ENCODE measurements around the gene MTHFD2L.
A peak's percentile ranks its signal among the peaks of the same experiment; 100 is the strongest.
"Not testable (repeated sequence)": the region's sequence is repeated elsewhere in the genome, so short reads cannot be mapped to it uniquely, and the experiment has no call there.

The MTHFD2L gene

GRCh38 chr4:74335341-74336021 lies 177.6 kb downstream of the MTHFD2L start:
- DNase-seq: no peak
- H3K27me3 ChIP-seq (ENCODE audit: insufficient read depth, low read length, poor library complexity): no peaks in the 10 kb centered on the region
- no peaks in the 10 kb centered on the region for H3K36me3 ChIP-seq (ENCODE audit: control insufficient read depth, insufficient read depth, low read length)
- H3K56ac ChIP-seq (ENCODE audit: low read length): no peak overlapping the region
- no peaks in the 10 kb centered on the region for H3K79me2 ChIP-seq (ENCODE audit: control insufficient read depth, insufficient read depth, low read length)
- H3K18ac ChIP-seq (ENCODE audit: low read length): no peak overlapping the region
- H2BK5ac ChIP-seq (ENCODE audit: low read length): no peak overlapping the region
- H3K27ac ChIP-seq (ENCODE audit: low read depth, low read length): no peak overlapping the region
- H4K8ac ChIP-seq (ENCODE audit: low read depth, low read length): no peak overlapping the region
- no peak overlapping the region for H3K4ac ChIP-seq (ENCODE audit: low read depth, low read length)
- no peak overlapping the region for H3K4me3 ChIP-seq (ENCODE audit: low read length)
- H4K5ac ChIP-seq (ENCODE audit: low read length): no peak overlapping the region
- no peaks in the 10 kb centered on the region for H3K79me1 ChIP-seq (ENCODE audit: low read length)
- no peak overlapping the region for H2BK120ac ChIP-seq (ENCODE audit: low read depth, low read length)
- no CpG with 5 or more reads among the region's 5 CpGs for WGBS (ENCODE audit: extremely low coverage, insufficient coverage, low lambda C conversion rate)
- no peak overlapping the region for H2BK15ac ChIP-seq (replicated peaks; ENCODE audit: low read depth)
- H3K4me1 ChIP-seq (ENCODE audit: control insufficient read depth, low read depth, low read length): no peaks in the 10 kb centered on the region
- H3K4me2 ChIP-seq (ENCODE audit: low read length): no peak overlapping the region
- no peak overlapping the region for H3K23ac ChIP-seq (ENCODE audit: low read length)
- H2AK5ac ChIP-seq (ENCODE audit: low read length): no peak overlapping the region
- no peak overlapping the region for H3K9ac ChIP-seq (ENCODE audit: low read length)

GRCh38 chr4:74338792-74339333 lies 180.9 kb downstream of the MTHFD2L start:
- Histone ChIP-seq H2AK5ac (ENCODE audit: low read length) (no peak overlapping the region), H3K23ac (ENCODE audit: low read length) (no peak overlapping the region), H3K36me3 (ENCODE audit: control insufficient read depth, insufficient read depth, low read length) (no peaks in the 10 kb centered on the region), H3K27me3 (ENCODE audit: insufficient read depth, low read length, poor library complexity) (no peaks in the 10 kb centered on the region), H3K27ac (ENCODE audit: low read depth, low read length) (no peak overlapping the region), H3K79me2 (ENCODE audit: control insufficient read depth, insufficient read depth, low read length) (no peaks in the 10 kb centered on the region), H3K79me1 (ENCODE audit: low read length) (no peaks in the 10 kb centered on the region), H3K4ac (ENCODE audit: low read depth, low read length) (no peak overlapping the region), H3K9ac (ENCODE audit: low read length) (no peak overlapping the region), H3K56ac (ENCODE audit: low read length) (no peak overlapping the region), H2BK120ac (ENCODE audit: low read depth, low read length) (no peak overlapping the region), H3K4me3 (ENCODE audit: low read length) (no peak overlapping the region), H4K5ac (ENCODE audit: low read length) (no peak overlapping the region), H2BK5ac (ENCODE audit: low read length) (no peak overlapping the region), H2BK15ac (replicated peaks; ENCODE audit: low read depth) (no peak overlapping the region), H3K18ac (ENCODE audit: low read length) (no peak overlapping the region), H4K8ac (ENCODE audit: low read depth, low read length) (no peak overlapping the region), H3K4me1 (ENCODE audit: control insufficient read depth, low read depth, low read length) (no peaks in the 10 kb centered on the region), H3K4me2 (ENCODE audit: low read length) (no peak overlapping the region)
- DNase-seq: no peak
- WGBS (ENCODE audit: extremely low coverage, insufficient coverage, low lambda C conversion rate): no CpG with 5 or more reads among the region's 4 CpGs

- no peaks in the 10 kb centered on the region for H3K79me2 ChIP-seq (ENCODE audit: control insufficient read depth, insufficient read depth, low read length)
- H3K4me1 ChIP-seq (ENCODE audit: control insufficient read depth, low read depth, low read length): no peaks in the 10 kb centered on the region
- no peak overlapping the region for H3K56ac ChIP-seq (ENCODE audit: low read length)
- no peak overlapping the region for H3K4ac ChIP-seq (ENCODE audit: low read depth, low read length)
- no peak overlapping the region for H2BK120ac ChIP-seq (ENCODE audit: low read depth, low read length)
- DNase-seq: no peak
- H3K23ac ChIP-seq (ENCODE audit: low read length): no peak overlapping the region
- no peak overlapping the region for H3K27ac ChIP-seq (ENCODE audit: low read depth, low read length)
- H2BK15ac ChIP-seq (replicated peaks; ENCODE audit: low read depth): no peak overlapping the region
- no peaks in the 10 kb centered on the region for H3K27me3 ChIP-seq (ENCODE audit: insufficient read depth, low read length, poor library complexity)
- no peak overlapping the region for H3K4me2 ChIP-seq (ENCODE audit: low read length)
- H4K5ac ChIP-seq (ENCODE audit: low read length): no peak overlapping the region
- no peak overlapping the region for H3K4me3 ChIP-seq (ENCODE audit: low read length)
- no peak overlapping the region for H4K8ac ChIP-seq (ENCODE audit: low read depth, low read length)
- no peaks in the 10 kb centered on the region for H3K36me3 ChIP-seq (ENCODE audit: control insufficient read depth, insufficient read depth, low read length)
- H3K18ac ChIP-seq (ENCODE audit: low read length): no peak overlapping the region
- H3K79me1 ChIP-seq (ENCODE audit: low read length): no peaks in the 10 kb centered on the region
- no peak overlapping the region for H3K9ac ChIP-seq (ENCODE audit: low read length)
- no peak overlapping the region for H2AK5ac ChIP-seq (ENCODE audit: low read length)
- H2BK5ac ChIP-seq (ENCODE audit: low read length): no peak overlapping the region
Observed at GRCh38 chr4:74339501-74339900, 181.6 kb downstream of the MTHFD2L start.

- not testable (repeated sequence) for H2BK120ac ChIP-seq (ENCODE audit: low read depth, low read length); H3K4me2 ChIP-seq (ENCODE audit: low read length); H3K4ac ChIP-seq (ENCODE audit: low read depth, low read length); DNase-seq; H3K56ac ChIP-seq (ENCODE audit: low read length); H3K79me2 ChIP-seq (ENCODE audit: control insufficient read depth, insufficient read depth, low read length); H3K36me3 ChIP-seq (ENCODE audit: control insufficient read depth, insufficient read depth, low read length); H3K27me3 ChIP-seq (ENCODE audit: insufficient read depth, low read length, poor library complexity); H3K23ac ChIP-seq (ENCODE audit: low read length); H3K4me3 ChIP-seq (ENCODE audit: low read length); H3K9ac ChIP-seq (ENCODE audit: low read length); H2BK5ac ChIP-seq (ENCODE audit: low read length); H2BK15ac ChIP-seq (replicated peaks; ENCODE audit: low read depth); H3K18ac ChIP-seq (ENCODE audit: low read length); H3K4me1 ChIP-seq (ENCODE audit: control insufficient read depth, low read depth, low read length); H4K5ac ChIP-seq (ENCODE audit: low read length); H3K27ac ChIP-seq (ENCODE audit: low read depth, low read length); H4K8ac ChIP-seq (ENCODE audit: low read depth, low read length); H2AK5ac ChIP-seq (ENCODE audit: low read length); H3K79me1 ChIP-seq (ENCODE audit: low read length)
Observed at GRCh38 chr4:74340421-74340820, 182.5 kb downstream of the MTHFD2L start.

- Histone ChIP-seq H3K23ac (ENCODE audit: low read length) (no peak overlapping the region), H4K5ac (ENCODE audit: low read length) (no peak overlapping the region), H2BK5ac (ENCODE audit: low read length) (no peak overlapping the region), H4K8ac (ENCODE audit: low read depth, low read length) (no peak overlapping the region), H3K18ac (ENCODE audit: low read length) (no peak overlapping the region), H2BK120ac (ENCODE audit: low read depth, low read length) (no peak overlapping the region), H3K79me2 (ENCODE audit: control insufficient read depth, insufficient read depth, low read length) (no peaks in the 10 kb centered on the region), H3K79me1 (ENCODE audit: low read length) (no peaks in the 10 kb centered on the region), H3K4me1 (ENCODE audit: control insufficient read depth, low read depth, low read length) (no peaks in the 10 kb centered on the region), H3K4me2 (ENCODE audit: low read length) (no peak overlapping the region), H3K9ac (ENCODE audit: low read length) (no peak overlapping the region), H3K4ac (ENCODE audit: low read depth, low read length) (no peak overlapping the region), H2BK15ac (replicated peaks; ENCODE audit: low read depth) (no peak overlapping the region), H3K4me3 (ENCODE audit: low read length) (peak overlapping the region; percentile 30), H3K27me3 (ENCODE audit: insufficient read depth, low read length, poor library complexity) (no peaks in the 10 kb centered on the region), H2AK5ac (ENCODE audit: low read length) (no peak overlapping the region), H3K27ac (ENCODE audit: low read depth, low read length) (no peak overlapping the region), H3K36me3 (ENCODE audit: control insufficient read depth, insufficient read depth, low read length) (no peaks in the 10 kb centered on the region), H3K56ac (ENCODE audit: low read length) (no peak overlapping the region)
- DNase-seq: peak; percentile 14
- no CpG with 5 or more reads among the region's 1 CpG for whole genome bisulfite sequencing (ENCODE audit: extremely low coverage, insufficient coverage, low lambda C conversion rate)
Observed at GRCh38 chr4:74344031-74344430, 186.1 kb downstream of the MTHFD2L start.
